AG09309 (cell line): Measurements from ENCODE around the gene CHSY3.

Experiments used
- DNase-seq: peaks from one replicate; pipeline ENCODE4 v3.0.0-alpha.2; 2010; ENCODE audit warnings: low read depth
- H3K4me3 ChIP-seq: 2 replicates; pipeline ENCODE4 v1.5.1; 2011; ENCODE audit warnings: mild to moderate bottlenecking, low read depth, low read length, moderate library complexity; ENCODE audit not compliant: control insufficient read depth
- CTCF ChIP-seq: IDR thresholded peaks from 2 replicates; pipeline ENCODE4 v1.5.1; 2011; ENCODE audit warnings: mild to moderate bottlenecking, low read depth, low read length, inconsistent platforms; ENCODE audit not compliant: insufficient read depth, control insufficient read depth; ENCODE audit errors: missing control alignments

Gene CHSY3

DNA sequence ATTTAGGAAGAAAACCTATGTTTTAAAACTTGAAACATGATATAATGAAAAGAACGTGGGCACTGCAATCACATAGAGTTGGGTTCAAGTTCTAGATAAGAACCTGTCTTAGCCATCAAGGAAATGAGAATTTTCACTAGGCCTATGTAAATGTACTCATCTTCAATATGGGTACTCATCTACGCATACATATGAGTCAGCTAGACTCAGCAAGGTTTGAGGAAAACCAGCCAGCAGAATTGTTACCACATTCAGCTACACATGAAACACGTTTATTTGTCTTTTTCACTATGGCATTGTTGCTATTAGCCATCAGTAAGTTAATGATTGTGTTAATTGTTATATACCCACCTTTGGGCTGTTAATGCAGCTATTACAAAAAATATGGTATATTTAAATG lies 146.3 kb downstream of the CHSY3 start:
- TF ChIP-seq CTCF: no peak
- DNase-seq: no peak
- H3K4me3 ChIP-seq: no peak overlapping the region

- DNase-seq: no peak
- no peak overlapping the region for H3K4me3 ChIP-seq
- no peak for TF ChIP-seq CTCF
Measured at GRCh38 chr5:130052752-130053151, 148.5 kb downstream of the CHSY3 start.

DNA sequence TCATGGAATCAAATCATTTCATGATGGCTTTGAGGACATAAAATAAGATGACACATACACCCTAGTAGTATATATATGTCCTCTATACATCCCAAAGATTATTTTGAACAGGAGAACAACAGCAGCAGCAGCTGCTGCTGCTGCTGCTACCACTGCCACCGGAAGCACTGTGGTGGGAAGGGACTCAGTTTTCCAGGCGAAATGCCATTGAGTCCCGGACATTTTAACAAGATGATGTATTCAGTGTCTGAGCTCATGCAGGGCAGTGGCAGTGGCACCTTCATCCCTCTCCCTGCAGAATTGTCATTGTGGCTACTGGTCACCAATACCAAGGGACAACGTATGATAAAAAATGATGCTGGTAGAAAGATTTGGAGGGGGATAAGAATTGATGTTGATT lies 151.3 kb downstream of the CHSY3 start:
- no peak for DNase-seq
- TF ChIP-seq CTCF: no peak
- H3K4me3 ChIP-seq: no peak overlapping the region

DNA sequence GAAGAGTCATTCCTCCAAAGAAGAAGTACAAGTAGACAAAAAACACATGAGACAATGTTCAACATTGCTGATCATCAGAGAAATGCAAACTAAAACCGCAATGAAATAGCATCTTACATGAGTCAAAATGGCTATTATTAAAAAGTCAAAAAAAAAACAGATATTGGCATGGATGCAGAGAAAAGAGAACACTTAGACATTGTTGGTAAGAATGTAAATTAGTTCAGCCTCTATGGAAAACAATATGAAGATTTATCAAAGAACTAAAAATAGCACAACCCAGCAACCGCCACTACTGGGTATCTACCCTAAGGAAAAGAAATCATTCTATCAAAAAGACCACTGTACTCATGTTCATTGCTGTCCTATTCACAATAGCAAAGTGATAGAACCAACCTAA lies 157.5 kb downstream of the CHSY3 start:
- no peak for TF ChIP-seq CTCF
- DNase-seq: no peak
- H3K4me3 ChIP-seq: no peak overlapping the region

- H3K4me3 ChIP-seq: no peak overlapping the region
- no peak for TF ChIP-seq CTCF
- DNase-seq: no peak
Measured at GRCh38 chr5:130063603-130064002, 159.3 kb downstream of the CHSY3 start.

- no peak for DNase-seq
- H3K4me3 ChIP-seq: no peak overlapping the region
- no peak for TF ChIP-seq CTCF
Measured at GRCh38 chr5:130064484-130064883, 160.2 kb downstream of the CHSY3 start.

- no peak for TF ChIP-seq CTCF
- no peak overlapping the region for H3K4me3 ChIP-seq
- DNase-seq: no peak
Measured at GRCh38 chr5:130065617-130066016, 161.4 kb downstream of the CHSY3 start.
